ENCODE results near the gene PAOX.
A peak's percentile ranks its signal among the peaks of the same experiment; 100 is the strongest.

The PAOX gene

DNA sequence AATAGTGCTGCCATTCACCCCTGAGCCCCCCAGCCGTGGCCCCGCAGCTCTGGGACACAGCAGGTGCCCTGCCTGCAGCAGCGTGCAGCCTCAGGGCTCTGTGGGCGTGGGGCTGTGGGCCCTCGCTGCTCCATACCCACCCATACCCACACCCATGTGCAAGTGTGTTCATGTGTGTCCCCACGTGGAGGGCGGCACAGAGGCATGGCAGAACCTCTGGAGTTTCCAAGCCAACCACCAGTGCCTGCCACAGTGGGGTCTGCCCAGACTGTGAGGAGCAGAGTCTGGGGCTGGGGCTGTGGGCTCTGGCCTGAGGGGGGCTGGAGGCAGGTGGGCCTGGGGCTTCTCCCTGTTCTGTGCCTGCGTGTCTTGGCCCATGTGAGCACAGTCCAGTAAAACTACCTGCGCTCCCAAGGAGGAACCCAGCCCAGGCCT lies 29.5 kb upstream of the PAOX start:
- no peak for DNase-seq (ENCODE audit: low spot score)

DNA sequence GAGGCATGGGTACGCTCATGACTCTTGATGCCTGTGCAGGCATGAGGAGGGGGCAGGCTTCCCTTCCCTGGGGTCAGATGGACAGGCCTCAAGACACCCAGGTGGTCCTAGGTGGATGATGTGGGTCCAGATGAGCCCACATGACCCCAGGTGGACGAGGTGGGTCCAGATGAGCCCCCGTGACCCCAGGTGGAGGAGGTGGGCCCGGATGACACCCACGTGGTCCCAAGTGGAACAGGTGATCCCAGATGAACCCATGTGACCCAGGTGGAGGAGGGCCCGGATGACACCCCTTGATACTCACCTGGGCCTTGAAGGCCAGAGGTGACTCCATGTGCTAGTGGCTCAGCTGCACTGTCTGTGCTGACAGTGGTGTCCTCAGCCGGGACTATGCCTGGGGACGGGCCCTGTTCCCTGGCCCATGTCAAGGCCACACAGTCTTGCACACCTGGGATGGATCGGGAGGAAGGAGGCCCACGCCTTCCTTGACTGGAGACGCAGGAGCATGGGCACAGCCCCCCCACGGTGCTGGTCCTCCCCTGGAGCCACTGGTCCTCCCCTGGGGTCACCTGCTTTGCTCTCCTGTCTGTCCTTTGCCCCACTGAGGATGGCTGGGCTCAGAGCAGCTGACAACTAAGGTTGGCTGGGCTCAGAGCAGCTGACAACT lies 28.6 kb upstream of the PAOX start:
- DNase-seq (ENCODE audit: low spot score), result no peak

DNA sequence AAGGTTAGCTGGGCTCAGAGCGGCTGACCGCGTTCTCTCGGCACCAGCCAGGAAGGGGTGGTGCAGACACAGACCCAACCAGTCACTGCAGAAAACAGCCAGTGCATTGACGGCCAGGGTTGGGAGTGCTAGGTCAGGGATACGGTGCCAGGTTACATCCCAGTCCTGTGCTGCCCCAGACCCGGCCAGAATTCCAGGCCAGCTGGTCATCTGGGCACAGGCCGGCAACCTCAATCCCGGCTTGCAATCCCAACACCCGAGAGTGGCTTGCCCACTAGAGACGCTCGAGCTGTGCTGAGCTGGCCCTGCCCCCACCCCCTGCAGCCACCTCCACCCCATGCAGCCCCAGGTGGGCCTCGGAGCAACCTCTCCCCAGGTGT lies 28.1 kb upstream of the PAOX start:
- no peak for DNase-seq (ENCODE audit: low spot score)

DNA sequence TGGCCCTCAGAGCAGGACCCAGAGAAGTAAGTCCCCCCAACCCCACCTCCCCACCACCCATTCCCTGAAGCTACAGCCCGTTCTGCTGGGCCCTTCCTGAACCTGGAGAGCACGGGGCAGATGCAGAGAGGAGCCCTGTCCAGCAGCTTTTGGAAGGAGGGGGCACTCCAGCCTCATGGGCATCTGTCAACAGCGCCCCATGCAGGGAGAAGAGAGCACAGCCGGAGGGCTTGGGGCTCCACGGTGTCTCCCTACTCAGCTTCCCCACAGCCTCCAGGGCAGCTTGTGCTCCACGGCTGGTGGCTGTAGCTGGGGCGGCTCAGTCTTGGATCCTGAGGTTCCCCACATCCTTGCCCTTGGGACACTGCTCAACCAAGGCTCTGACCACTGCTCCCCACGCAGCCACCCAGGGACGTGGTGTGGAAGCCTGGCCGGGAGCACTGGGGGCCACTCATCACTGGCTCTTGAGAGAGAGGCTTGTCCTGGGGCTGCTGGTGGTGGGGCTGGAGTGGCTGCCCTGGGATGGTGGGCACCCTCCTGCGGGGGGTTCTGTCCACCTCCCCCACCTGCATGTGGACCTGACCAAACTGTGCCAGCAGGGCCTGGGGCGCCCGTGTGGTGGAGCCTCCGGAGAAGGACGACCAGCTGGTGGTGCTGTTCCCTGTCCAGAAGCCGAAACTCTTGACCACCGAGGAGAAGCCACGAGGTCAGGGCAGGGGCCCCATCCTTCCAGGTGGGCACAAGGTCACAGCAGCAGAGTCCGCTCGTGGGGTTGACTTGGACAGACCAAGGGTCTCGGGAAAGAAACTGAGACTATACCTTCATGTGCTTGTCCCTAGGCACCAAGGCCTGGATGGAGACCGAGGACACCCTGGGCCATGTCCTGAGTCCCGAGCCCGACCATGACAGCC lies 27.4 kb upstream of the PAOX start:
- no peak for DNase-seq (ENCODE audit: low spot score)

DNA sequence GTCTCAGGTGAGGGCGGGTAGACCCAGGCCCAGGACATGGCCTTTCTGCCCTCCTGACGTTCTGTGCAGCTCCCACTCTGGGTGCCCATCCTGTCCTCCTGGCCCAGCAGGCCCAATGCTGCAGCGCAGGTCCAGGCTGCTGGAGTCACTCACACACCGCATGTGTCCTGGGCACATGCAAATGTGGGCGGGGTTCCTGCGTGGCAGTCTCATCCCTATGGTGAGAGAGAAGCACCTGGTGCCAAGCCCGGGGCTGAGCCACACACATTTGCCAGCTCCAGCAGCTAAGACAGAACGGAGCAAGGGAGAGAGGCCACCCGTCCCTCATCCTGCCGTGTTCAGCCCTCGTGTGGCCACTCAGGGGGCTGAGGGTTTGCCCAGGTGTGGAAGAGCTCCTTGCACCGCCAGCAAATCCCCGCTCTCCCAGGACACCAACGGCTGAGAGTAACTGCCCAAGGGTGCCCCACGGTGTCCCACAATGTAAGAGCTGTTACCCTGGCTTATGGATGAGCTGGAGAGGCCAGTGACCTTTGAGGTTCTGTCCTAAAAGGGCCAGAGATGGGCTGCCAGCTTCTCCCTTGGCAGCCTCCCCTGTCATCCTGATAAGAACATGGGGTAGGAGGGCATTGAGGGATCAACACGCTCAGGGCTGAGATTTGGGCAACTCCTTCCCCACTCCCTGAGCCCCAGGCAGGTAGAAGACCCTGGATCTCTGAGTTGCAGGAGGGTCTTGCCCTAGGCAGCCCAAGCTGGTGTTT lies 25.7 kb upstream of the PAOX start:
- no peak for DNase-seq (ENCODE audit: low spot score)

DNA sequence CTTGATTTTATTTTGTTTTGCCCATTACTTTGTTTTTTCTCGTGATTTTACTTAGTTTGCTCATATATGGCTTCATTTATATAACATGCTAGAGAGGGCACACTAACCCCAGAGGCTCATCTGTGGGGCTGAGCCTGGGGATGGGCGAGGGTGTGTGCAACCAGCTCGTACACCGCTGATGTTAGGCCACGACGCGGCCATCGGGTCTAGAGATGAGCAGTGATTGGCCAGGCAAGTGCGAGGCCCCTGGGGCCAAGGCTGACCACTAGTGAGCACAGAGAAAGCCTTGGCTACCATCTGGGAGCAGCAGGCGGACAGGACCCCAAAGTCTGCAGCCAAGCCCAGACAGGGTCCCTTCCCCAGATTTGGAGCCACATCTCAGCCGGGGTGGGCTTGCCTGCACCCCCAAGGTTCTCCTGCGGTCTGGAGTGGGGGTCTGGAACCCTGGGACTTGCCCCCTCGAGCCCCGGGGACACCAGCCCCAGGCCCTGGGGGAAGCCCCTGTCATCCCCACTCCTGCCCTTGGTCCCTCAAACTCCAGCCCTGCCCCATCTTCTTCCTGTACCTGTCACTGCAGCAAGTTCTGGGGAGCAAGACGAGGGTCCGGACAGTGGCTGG lies 25.0 kb upstream of the PAOX start:
- DNase-seq (ENCODE audit: low spot score), result no peak

DNA sequence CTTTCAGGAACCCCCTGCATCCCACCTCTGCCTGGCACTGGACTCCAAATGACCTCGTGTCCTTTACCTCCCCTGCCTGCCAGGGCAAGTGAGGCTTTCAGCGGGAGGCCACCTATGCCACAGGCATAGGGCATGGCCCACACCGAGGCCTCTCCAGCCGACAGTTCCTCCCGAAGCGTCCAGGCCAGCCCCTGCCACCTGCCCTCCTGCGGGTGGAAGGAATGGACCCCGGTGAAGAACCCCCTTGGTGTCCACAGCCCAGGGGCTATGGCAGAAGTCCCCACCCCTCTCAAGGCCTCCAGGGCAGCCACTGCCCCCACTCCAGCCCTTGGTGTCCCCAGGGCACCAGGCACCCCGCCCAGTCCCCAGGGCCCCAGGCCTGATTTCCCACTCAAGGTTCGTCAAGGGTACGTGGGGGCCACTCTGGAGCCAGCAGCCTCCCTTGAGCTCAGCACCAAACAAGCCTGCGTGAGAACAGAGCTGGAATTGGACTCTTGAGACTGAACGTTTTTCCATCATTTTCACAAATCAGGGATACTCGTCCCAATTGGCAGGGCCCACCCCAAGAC lies 24.3 kb upstream of the PAOX start:
- no peak for DNase-seq (ENCODE audit: low spot score)

DNA sequence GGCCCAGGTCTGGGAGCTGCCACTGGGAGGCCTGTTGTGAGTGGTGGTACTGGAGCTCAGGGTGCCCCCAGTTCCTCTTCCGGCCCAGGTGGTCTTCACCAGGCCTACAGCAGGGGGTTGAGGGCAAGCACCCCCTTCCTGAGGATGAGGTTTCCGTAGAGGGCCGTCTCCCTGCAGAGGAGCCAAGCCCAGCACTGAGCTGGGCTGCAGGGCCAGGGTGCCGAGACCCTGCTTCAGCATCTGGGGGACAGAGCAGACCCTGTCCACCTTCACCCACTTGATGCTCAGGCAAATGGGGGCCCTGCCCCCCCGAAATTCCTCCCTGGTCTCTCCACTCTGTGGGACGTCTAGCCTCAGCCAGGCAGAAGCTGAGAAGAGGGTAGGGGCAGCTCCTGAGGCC lies 23.8 kb upstream of the PAOX start:
- no peak for DNase-seq (ENCODE audit: low spot score)

DNA sequence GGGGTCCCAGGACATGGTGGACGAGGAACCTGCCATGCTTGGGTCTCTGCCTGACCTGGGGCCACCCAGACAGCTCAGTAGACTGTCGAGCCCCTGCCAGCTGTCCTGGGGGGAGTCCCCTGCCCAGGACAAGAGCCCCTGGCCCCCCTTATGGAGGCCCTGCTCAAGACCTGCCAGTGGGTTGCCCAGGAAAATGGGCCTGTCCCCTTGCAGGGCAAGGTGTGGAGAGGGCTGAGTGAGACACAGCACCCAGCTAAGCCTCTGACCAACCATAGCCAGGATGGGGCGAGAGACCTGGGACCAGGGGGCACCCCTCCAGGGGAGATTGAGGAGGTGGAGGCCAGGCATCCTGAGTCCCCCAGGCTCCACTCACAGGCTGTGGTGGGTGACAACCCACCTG lies 23.1 kb upstream of the PAOX start:
- no peak for DNase-seq (ENCODE audit: low spot score)

DNA sequence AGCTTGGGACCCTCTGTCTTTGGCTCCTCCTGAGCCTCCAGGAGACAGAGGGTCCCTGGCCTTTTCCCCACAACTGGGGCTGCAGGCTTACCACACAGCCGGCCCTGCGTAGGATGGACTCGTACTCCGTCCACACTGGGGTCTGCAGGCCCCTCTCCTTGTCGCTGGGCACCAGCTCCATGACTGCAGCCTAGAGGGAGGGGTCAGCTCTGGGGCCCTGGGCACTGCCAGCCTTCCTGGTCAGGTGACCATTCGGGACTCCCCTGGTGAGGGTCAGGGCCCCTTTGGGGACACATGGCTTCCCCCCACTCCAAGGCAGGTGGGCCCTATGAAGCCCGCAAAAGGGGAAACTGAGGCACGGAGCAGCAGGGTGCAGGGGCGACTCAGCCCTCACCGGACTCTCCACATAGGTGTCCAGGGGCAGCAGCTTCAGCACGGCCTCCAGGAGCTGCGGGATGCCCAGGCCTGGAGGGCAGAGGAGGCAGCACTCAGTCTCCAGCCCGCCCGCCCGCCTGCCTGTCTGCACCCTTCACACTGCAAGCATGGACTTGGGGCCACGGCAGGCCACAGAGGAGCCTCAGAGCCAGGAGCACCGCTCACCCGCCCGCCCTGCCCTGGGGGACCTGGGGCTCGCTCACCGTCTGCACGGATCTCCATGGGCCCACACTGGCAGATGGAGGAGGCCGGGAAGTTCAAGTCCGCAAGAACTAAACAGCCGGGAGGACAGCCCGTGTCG lies 22.3 kb upstream of the PAOX start:
- no peak for DNase-seq (ENCODE audit: low spot score)

DNA sequence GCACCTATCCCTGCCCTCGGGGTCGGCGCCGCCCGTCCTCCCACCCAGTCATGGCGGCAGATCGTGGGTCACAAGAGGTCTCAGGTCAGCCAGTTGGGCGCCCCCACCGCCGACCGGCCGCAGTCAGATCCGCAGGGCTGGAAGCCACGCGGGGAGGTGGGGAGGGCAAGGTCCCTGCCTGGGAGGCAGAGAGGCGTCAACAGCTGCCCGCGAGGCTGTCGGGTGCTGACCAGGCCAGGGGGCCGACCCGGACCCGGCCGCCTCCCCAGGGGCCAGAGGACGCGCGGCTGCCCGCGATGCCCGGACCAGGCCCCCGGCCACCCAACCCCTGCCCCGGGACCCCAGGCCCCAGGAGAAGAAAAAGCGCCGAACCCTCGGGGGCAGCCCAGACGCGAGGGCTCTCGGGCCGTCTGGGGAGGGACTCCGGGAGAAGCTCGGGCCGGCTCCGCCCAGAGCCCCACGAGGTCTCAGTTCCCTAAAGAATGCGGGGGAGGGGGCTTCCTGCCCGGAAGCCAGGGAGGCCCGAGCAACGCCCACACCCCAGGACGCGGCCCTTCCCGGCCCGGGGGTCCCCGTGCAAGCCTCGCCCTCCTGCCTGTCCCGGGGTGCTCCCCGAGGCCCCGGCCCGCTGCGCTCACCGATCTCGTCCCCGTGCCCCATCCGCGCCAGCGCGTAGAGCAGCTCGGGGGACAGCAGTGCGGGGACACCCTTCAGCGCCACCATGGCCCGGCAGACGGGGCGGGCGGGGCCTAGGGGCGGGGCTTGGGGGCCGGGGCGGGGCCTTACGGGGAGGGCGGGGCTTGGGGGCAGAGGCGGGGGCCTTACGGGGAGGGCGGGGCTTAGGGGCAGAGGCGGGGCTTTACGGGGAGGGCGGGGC lies 21.5 kb upstream of the PAOX start, which contains the start of gene FUOM:
TSS of gene FUOM (minus strand) at position 735 of the 877 bp plus-strand sequence. CDS start at position 723, 12 bp downstream.
- peak; percentile 59 for DNase-seq (ENCODE audit: low spot score)

DNA sequence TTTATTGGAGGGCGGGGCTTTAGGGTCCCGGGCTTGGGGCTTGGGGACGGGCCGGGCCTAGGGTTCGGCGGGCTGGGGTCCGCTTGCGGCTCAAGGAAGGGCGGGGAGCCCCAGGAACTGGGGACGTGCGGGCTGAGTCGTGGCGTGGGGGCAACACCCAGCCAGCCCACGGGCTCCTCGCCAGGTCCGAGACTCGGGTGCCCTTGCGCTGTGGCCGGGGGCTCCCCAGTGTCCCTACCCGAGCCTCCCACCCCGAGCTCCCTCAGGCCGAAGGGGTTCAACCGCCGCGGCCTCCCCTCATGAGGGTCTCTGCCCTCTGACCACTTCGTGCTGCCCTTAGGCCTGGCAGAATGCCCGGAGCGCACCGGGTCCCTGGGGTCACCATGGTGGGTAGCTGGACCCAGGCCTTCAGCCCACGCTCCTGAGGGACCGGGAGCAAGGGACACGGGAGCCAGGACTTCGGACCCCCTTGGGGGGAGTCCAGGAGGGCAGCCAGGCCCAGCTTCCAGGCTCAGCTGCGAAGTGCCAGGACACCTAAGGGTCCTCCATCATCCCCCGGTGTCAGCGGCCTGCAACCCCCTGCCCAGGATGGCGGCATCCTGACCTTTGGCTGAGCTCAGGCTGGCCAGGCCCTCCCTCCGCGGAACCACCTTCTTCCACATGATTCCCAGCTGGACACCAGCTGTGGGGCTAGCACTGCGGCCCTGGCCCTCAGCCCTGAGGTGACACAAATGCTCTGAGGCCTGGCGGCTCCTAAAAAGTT lies 20.7 kb upstream of the PAOX start:
- DNase-seq (ENCODE audit: low spot score), result no peak

DNA sequence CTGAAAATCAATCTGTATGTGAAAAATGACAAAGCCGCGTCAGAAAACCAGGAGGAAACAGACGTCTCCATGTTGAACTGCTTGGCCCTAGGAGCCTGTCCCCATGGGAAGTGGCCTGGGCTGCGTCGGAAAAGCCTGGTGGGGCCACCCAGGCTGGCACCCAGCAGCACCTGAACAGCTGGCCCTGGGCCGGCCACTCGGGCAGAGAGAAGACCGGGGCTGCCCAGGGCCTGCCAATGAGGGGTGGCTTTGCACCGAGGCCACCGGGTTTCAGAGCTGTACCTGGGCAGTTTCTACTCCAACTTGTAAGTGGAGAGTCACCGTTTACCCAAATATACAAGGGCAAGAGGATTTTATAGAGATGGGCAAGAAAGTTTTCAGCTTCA lies 20.1 kb upstream of the PAOX start:
- DNase-seq (ENCODE audit: low spot score), result no peak

DNA sequence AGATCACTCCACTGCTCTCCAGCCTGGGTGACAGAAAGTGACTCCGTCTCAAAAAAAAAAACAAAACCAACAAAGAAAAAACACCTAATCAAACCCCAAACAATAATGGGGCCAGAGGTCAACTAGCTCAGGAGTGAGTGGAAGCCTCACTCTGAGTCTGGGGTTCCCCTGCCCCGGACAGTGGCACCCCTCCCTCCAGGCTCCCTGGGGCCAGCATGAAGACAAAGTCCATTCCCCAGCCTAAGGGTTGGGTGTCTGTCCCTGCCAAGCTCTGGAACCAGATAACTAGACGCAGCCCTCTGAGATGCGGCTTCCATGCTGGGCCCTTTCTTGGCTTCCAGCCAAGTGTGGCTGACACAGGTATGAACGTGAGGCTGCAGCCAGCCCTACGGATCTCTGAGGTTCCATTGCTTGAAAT lies 19.5 kb upstream of the PAOX start:
- DNase-seq (ENCODE audit: low spot score), result peak; percentile 70

DNA sequence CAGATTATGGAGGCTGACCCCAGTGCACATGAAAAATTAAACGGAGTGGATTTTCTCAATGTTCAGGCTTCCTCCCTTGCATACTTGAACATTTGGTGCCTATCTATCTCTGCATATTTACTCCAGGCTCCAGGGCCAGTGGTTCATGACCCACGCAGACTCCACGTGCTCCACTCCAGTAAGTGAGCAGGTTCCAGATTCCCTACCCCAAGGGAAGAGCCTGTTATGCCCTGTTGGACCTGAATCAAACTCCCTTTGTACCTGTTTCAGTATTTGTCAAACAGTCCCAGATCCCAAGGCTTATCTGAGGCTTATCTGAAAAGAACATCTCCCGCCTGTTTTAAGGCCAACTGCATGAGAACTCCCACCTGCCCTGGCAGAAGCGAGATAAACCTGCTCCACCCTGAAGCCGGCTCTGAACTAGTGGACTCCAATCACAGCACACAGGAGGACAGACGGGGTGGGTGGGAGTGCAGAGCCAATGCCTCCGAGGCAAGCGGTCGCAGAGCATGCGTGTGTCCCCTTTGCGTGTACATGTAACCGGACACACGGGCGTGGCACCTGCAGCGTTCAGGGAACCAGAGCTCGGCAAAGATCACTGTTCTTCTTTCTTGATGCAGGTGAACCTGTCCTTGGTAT lies 19.0 kb upstream of the PAOX start:
- no peak for DNase-seq (ENCODE audit: low spot score)

DNA sequence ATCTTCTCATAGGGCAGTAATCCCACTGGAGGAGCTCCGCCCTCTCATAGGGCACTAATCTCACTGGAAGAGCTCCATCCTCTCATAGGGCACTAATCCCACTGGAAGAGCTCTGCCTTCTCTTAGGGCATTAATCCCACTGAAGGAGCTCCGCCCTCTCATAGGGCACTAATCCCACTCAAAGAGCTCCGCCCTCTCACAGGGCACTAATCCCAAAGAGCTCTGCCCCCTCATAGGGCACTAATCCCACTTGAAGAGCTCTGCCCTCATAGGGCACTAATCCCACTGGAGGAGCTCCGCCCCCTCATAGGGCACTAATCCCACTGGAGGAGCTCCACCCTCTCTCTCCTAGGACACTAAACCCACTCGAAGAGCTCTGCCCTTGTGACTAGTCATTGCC lies 17.8 kb upstream of the PAOX start:
- no peak for DNase-seq (ENCODE audit: low spot score)

DNA sequence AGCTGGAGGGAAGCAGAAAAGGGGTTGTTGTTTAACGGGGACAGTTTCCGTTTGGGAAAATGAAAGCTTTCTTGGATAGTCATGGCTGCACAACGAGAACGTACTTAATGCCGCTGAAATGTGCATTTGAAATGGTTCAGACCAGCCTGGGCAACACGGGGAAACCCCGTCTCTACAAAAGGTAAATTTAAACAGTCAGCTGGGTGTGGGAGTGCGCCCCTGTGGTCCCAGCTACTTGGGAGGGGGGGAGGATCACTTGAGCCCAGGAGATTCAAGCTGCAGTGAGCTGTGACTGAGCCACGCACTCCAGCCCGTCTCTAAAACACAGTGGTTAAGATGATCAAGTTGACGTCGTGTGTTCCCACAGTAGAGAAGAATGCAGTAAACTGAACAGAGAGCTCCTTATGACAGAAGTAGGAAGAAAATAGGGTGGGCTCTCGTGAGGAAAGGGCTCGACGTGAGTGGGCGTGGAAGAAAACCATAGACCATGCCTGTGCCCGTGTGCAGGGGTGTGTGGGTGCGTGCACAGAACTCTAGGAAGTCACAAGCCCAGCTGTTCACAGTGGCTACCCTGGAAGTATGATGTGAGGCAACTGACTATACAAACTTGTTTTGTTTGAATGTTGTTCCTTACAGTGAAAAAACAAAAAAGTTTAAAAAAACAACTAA lies 17.2 kb upstream of the PAOX start:
- DNase-seq (ENCODE audit: low spot score), result no peak

DNA sequence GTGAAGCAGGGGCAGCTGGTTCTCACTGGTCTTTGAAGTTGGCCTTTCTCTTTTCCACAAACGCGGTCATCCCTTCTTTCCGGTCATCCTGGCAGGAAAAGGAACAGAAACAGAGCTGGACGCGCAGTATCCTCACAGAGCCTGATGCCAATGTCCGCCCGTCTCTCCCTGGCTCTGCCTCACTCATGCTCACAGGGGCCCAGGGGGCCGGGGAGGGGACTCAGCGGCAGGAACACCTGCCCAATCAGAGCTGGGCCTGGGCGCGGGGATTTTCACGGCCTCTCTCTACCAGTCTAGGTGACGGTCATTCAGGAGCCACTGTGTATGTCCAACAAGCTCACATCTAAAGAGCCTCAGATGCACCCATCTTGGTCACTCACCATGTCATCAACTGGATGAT lies 16.2 kb upstream of the PAOX start:
- no peak for DNase-seq (ENCODE audit: low spot score)
